Spleen (tissue), 11 donors: ENCODE measurements around the gene PIGH. TPM values are rescaled to one million over a fixed set of nuclear protein-coding genes. Genes with fewer than 3 reads are reported as not detected.

ENCODE experiments used
- DNase-seq: peaks from one replicate; pipeline ENCODE4 v3.0.0-alpha.2; 2020
- H3K27ac ChIP-seq, 8 donors: fragments of 200-600 bp; sonication (generic) in 7 of 8; 1 replicate in 4 of 8; 2 replicates in 4 of 8; pipeline versions ENCODE4 v1.5.0 to v1.8.0; 2016 to 2021; ENCODE audit warnings: inconsistent platforms in 4 of 8, mild to moderate bottlenecking in 4 of 8, moderate library complexity in 1 of 8
- H3K27me3 ChIP-seq, 7 donors: fragments of 200-600 bp; sonication (generic) in 6 of 7; replicated peaks in 1 of 7; 1 replicate in 4 of 7; 2 replicates in 3 of 7; pipeline versions ENCODE4 v1.5.0 to v1.8.0; 2016 to 2021; ENCODE audit warnings: inconsistent platforms in 3 of 7, mild to moderate bottlenecking in 1 of 7
- H3K36me3 ChIP-seq, 6 donors: fragments of 200-600 bp; sonication (generic) in 5 of 6; 1 replicate in 4 of 6; 2 replicates in 2 of 6; pipeline versions ENCODE4 v1.5.0 to v1.8.0; 2016 to 2021; ENCODE audit warnings: inconsistent platforms in 2 of 6
- H3K4me1 ChIP-seq, 6 donors: fragments of 200-600 bp; sonication (generic) in 5 of 6; 1 replicate in 3 of 6; 2 replicates in 3 of 6; pipeline versions ENCODE4 v1.5.0 to v1.8.0; 2016 to 2021; ENCODE audit warnings: inconsistent platforms in 3 of 6
- H3K4me3 ChIP-seq, 8 donors: fragments of 200-600 bp; sonication (generic) in 7 of 8; 1 replicate in 4 of 8; 2 replicates in 4 of 8; pipeline versions ENCODE4 v1.5.0 to v1.8.0; 2016 to 2021; ENCODE audit warnings: inconsistent platforms in 4 of 8, mild to moderate bottlenecking in 4 of 8, moderate library complexity in 2 of 8
- H3K9me3 ChIP-seq, 8 donors: fragments of 200-600 bp; sonication (generic) in 7 of 8; 1 replicate in 4 of 8; 2 replicates in 4 of 8; pipeline versions ENCODE4 v1.5.0 to v1.8.0; 2016 to 2021; ENCODE audit warnings: inconsistent platforms in 4 of 8
- CTCF ChIP-seq, 11 experiments: fragments of 200-600 bp in 7 of 11; fragments of 450-650 bp in 4 of 11; sonication (generic) in 4 of 11; IDR thresholded peaks in 8 of 11; conservative IDR thresholded peaks in 3 of 11; 1 replicate in 7 of 11; 2 replicates in 4 of 11; pipeline versions ENCODE4 v1.4.0 to v1.8.0; 2016 to 2021; ENCODE audit warnings: antibody characterized with exemption in 11 of 11, inconsistent platforms in 4 of 11, mild to moderate bottlenecking in 1 of 11
- POLR2A ChIP-seq, 3 donors: fragments of 450-650 bp; IDR thresholded peaks; one replicate each; pipeline ENCODE4 v1.5.1; 2017; ENCODE audit warnings: antibody characterized with exemption in 3 of 3, mild to moderate bottlenecking in 1 of 3
- POLR2AphosphoS5 ChIP-seq, 3 donors: sonication (generic); formaldehyde crosslinking; IDR thresholded peaks; one replicate each; pipeline ENCODE4 v1.5.1; 2017; ENCODE audit warnings: antibody characterized with exemption in 3 of 3
- WGBS, 5 donors: extraction: QIAGEN DNeasy Blood & Tissue Kit in 3 of 5; methylation state at CpG; one replicate each; pipeline versions ENCODE4 v1.1.5 to v1.1.7; 2013 to 2018; 5-methylcytosine and 5-hydroxymethylcytosine counted together
- intact Hi-C: fragments of 100-400 bp; cut with DNase I; formaldehyde crosslinking; loops from one replicate; pipeline ENCODE4 v1.15.0; 2023; ENCODE audit warnings: low total_unique reads
- polyA plus RNA-seq, 3 donors: library from polyadenylated mRNA; stranded (reverse); fragments of 200-250 nt; gene quantifications; one replicate each; pipeline ENCODE4 v1.2.1, GENCODE V29; 2013
- total RNA-seq, 7 donors: library from RNA; depleted of rRNA in 3 of 7; stranded (reverse); fragments of >200 nt in 3 of 7; fragmentation: NEBNext Ultra II Directional in 4 of 7; extraction: Animal tissue kit (Norgen Biotek cat#: 25700) in 4 of 7; gene quantifications; one replicate each; pipeline versions ENCODE4 v1.1.0 to v1.2.1, GENCODE V29; 2016 to 2021
- donor health status: healthy with polysubstance abuse.
- donor health status: DM: no; HTN: no; CAD: no; lungs with moderate emphysema.
- donor health status: DM: no; HTN: no; CAD: no.
- donor health status: Bipolar disorder and iron deficiency.
- donor health status: healthy.
- donor health status: DM: no; HTN: no; CAD: no.
- donor health status: DM: yes; HTN: yes; CAD: no.

The PIGH gene
- total and polyA plus RNA-seq, 10 donors = 16.3 to 43.1 (median 24.1) TPM

- Histone ChIP-seq H3K4me3 (no peak overlapping the region), H3K4me1 (peaks cover 0 to 4% (median 0%) of the 10 kb centered on the region in 6 donors), H3K9me3 (no peaks in the 10 kb centered on the region), H3K27ac (no peak overlapping the region), H3K27me3 (no peaks in the 10 kb centered on the region), H3K36me3 (no peaks in the 10 kb centered on the region)
- DNase-seq = peak; percentile 38
- TF ChIP-seq POLR2A (IDR thresholded peaks at IDR 0.05) (no peak), POLR2AphosphoS5 (IDR thresholded peaks at IDR 0.05) (no peak), CTCF (IDR thresholded peaks at IDR 0.05 in 8 of 11, conservative IDR thresholded peaks at IDR 0.05 in 3 of 11) (no peak)
- intact Hi-C loops = loop anchor here (1.0 kb wide), 1 partner anchor 142 kb away; no protein-coding TSS in a partner anchor
- WGBS, 5 donors = 73 to 85% (median 83%) methylated on average over 4 of the region's 4 CpGs
Measured at GRCh38 chr14:67569651-67570290, 30.3 kb downstream of the PIGH start.

- no peaks in the 10 kb centered on the region for H3K36me3 ChIP-seq
- H3K4me3 ChIP-seq = no peak overlapping the region
- no peak overlapping the region for H3K27ac ChIP-seq
- 66 to 88% (median 78%) methylated on average over 9 to 11 of the region's 11 CpGs for WGBS, 5 donors
- peak; percentile 71 for DNase-seq
- H3K4me1 ChIP-seq = peaks cover 0 to 4% (median 0%) of the 10 kb centered on the region in 6 donors
- TF ChIP-seq POLR2A (IDR thresholded peaks at IDR 0.05) (no peak), CTCF (IDR thresholded peaks at IDR 0.05 in 8 of 11, conservative IDR thresholded peaks at IDR 0.05 in 3 of 11) (no peak), POLR2AphosphoS5 (IDR thresholded peaks at IDR 0.05) (no peak)
- H3K27me3 ChIP-seq = no peaks in the 10 kb centered on the region
- intact Hi-C loops = loop anchor here (1.0 kb wide), 1 partner anchor 142 kb away; no protein-coding TSS in a partner anchor
- H3K9me3 ChIP-seq = no peaks in the 10 kb centered on the region
Measured at GRCh38 chr14:67569011-67569650, 30.9 kb downstream of the PIGH start.

GRCh38 chr14:67567654-67568053 is 32.4 kb downstream of the PIGH start:
- peak; percentile 34 for DNase-seq
- Histone ChIP-seq H3K27ac (peak overlapping the region in 3 of 8 donors; percentile 43 to 74 (median 48)), H3K27me3 (no peaks in the 10 kb centered on the region), H3K36me3 (peaks cover 0 to 6% (median 0%) of the 10 kb centered on the region in 6 donors), H3K4me3 (no peak overlapping the region), H3K4me1 (peaks cover 0 to 4% (median 0%) of the 10 kb centered on the region in 6 donors), H3K9me3 (no peaks in the 10 kb centered on the region)
- intact Hi-C loops = no loop called here
- 60 to 95% (median 85%) methylated on average over 3 of the region's 3 CpGs for WGBS, 5 donors
- TF ChIP-seq CTCF (IDR thresholded peaks at IDR 0.05 in 8 of 11, conservative IDR thresholded peaks at IDR 0.05 in 3 of 11) (no peak), POLR2A (IDR thresholded peaks at IDR 0.05) (no peak), POLR2AphosphoS5 (IDR thresholded peaks at IDR 0.05) (no peak)

- intact Hi-C loops = no loop called here
- H3K27ac ChIP-seq = peak overlapping the region in 5 of 8 donors; percentile 21 to 74 (median 43)
- peaks cover 0 to 4% (median 0%) of the 10 kb centered on the region in 6 donors for H3K4me1 ChIP-seq
- peaks cover 0 to 7% (median 0%) of the 10 kb centered on the region in 6 donors for H3K36me3 ChIP-seq
- DNase-seq = peak; percentile 33
- TF ChIP-seq CTCF (IDR thresholded peaks at IDR 0.05 in 8 of 11, conservative IDR thresholded peaks at IDR 0.05 in 3 of 11) = no peak
- TF ChIP-seq POLR2A (IDR thresholded peaks at IDR 0.05) = no peak
- no peak for TF ChIP-seq POLR2AphosphoS5 (IDR thresholded peaks at IDR 0.05)
- no peaks in the 10 kb centered on the region for H3K9me3 ChIP-seq
- H3K27me3 ChIP-seq = no peaks in the 10 kb centered on the region
- H3K4me3 ChIP-seq = no peak overlapping the region
- 67 to 86% (median 75%) methylated on average over 6 of the region's 6 CpGs for WGBS, 5 donors
Measured at GRCh38 chr14:67566908-67567307, 33.2 kb downstream of the PIGH start.
